DMS53 (cell line): ENCODE data around the gene SND1.
"Not testable (repeated sequence)": the region's sequence is repeated elsewhere in the genome, so short reads cannot be mapped to it uniquely, and the experiment has no call there.

Source experiments
- DNase-seq: peaks from one replicate; lab custom pipeline; 2025; lab: John Stamatoyannopoulos, UW

Gene SND1

GRCh38 chr7:127889677-127890076, 237.7 kb downstream of the SND1 start:
- no peak for DNase-seq

- DNase-seq, result no peak
These were observed 238.7 kb downstream of the SND1 start for GRCh38 chr7:127890726-127891125.

GRCh38 chr7:127891144-127891543, 239.2 kb downstream of the SND1 start:
- DNase-seq, result no peak

GRCh38 chr7:127891854-127892438, 240.0 kb downstream of the SND1 start:
- no peak for DNase-seq

- DNase-seq, result no peak
These were observed 240.7 kb downstream of the SND1 start for GRCh38 chr7:127892488-127893314.

- DNase-seq, result no peak
These were observed 241.6 kb downstream of the SND1 start for GRCh38 chr7:127893547-127893946.

GRCh38 chr7:127894588-127894987, 242.6 kb downstream of the SND1 start:
- DNase-seq, result no peak

GRCh38 chr7:127895360-127895759, 243.4 kb downstream of the SND1 start:
- DNase-seq, result no peak

GRCh38 chr7:127895814-127896280, 243.9 kb downstream of the SND1 start:
- DNase-seq, result no peak

GRCh38 chr7:127896659-127897058, 244.7 kb downstream of the SND1 start:
- no peak for DNase-seq

GRCh38 chr7:127897704-127898454, 245.9 kb downstream of the SND1 start:
- no peak for DNase-seq

- DNase-seq, result no peak
These were observed 247.4 kb downstream of the SND1 start for GRCh38 chr7:127899411-127899810.

- no peak for DNase-seq
These were observed 248.1 kb downstream of the SND1 start for GRCh38 chr7:127900141-127900540.

GRCh38 chr7:127900732-127901685, 249.0 kb downstream of the SND1 start:
- no peak for DNase-seq

- DNase-seq, result no peak
These were observed 250.1 kb downstream of the SND1 start for GRCh38 chr7:127901895-127902703.

- DNase-seq, result not testable (repeated sequence)
These were observed 250.8 kb downstream of the SND1 start for GRCh38 chr7:127902753-127903152.

- DNase-seq, result no peak
These were observed 252.1 kb downstream of the SND1 start for GRCh38 chr7:127903892-127904669.

- peak; percentile 38 for DNase-seq
These were observed 252.6 kb downstream of the SND1 start for GRCh38 chr7:127904670-127904985.

- no peak for DNase-seq
These were observed 253.0 kb downstream of the SND1 start for GRCh38 chr7:127905021-127905420.
